ENCODE measurements around the gene MYO10. TPM values are rescaled to one million over a fixed set of nuclear protein-coding genes. Genes with fewer than 3 reads are reported as not detected.

Gene MYO10
- total RNA-seq, 2 experiments from 2014 or later: not detected

- H3K27me3 ChIP-seq (ENCODE audit: control insufficient read depth in 1 of 2, insufficient read depth in 2 of 2, low read length in 2 of 2): peaks cover 5 to 8% of the 10 kb centered on the region in 2 experiments
- no peak for TF ChIP-seq CTCF (IDR thresholded peaks at IDR 0.05)
- DNase-seq: no peak
- CTCF ChIA-PET: no interaction called here
- H3K4me3 Mint-ChIP-seq: no peak overlapping the region
- H3K27ac Mint-ChIP-seq: no peak overlapping the region
- no peaks in the 10 kb centered on the region for H3K4me1 ChIP-seq (ENCODE audit: insufficient read depth, low read length)
- POLR2A ChIA-PET: no interaction called here
- H3K36me3 Mint-ChIP-seq (ENCODE audit: low read depth): no peaks in the 10 kb centered on the region
- H3K27ac ChIP-seq (ENCODE audit: low read depth in 1 of 2, low read length in 2 of 2): no peak overlapping the region
- no peaks in the 10 kb centered on the region for H3K9me3 ChIP-seq (ENCODE audit: control insufficient read depth in 1 of 2, insufficient read depth in 1 of 2, low read length in 2 of 2)
- H3K36me3 ChIP-seq (ENCODE audit: insufficient read depth, low read length): no peaks in the 10 kb centered on the region
- no peaks in the 10 kb centered on the region for H3K4me1 Mint-ChIP-seq (ENCODE audit: low read depth)
- H3K9me3 Mint-ChIP-seq: no peaks in the 10 kb centered on the region
- H3K4me3 ChIP-seq (ENCODE audit: low read length): no peak overlapping the region
- ATAC-seq (ENCODE audit: poor library complexity): no peak
- H3K27me3 Mint-ChIP-seq: peaks cover 44% of the 10 kb centered on the region
- intact Hi-C loops (cut with DNase I, micrococcal nuclease): no loop called here
These were observed 198.3 kb downstream of the MYO10 start for GRCh38 chr5:16737620-16738364.

DNA sequence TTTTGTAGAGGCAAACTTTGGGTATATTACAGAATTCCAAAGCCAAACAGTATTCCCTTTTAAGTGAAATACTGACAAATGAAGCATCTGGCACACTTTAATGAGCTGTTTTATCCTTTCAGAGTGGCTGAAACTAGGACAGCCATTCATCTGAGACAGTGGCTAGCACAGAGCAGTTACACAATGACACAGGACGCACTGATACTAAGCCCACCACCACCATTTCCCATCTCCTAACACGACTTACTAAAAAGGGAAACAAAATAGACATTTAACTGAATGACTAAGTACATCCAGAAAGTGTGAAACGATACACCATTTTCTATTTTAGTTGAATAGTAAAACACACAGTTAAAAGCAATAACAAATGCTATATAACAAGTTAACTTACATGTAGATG is 198.9 kb downstream of the MYO10 start:
- H3K27me3 ChIP-seq (ENCODE audit: control insufficient read depth in 1 of 2, insufficient read depth in 2 of 2, low read length in 2 of 2): peaks cover 5 to 8% of the 10 kb centered on the region in 2 experiments
- no peak for ATAC-seq (ENCODE audit: poor library complexity)
- H3K36me3 Mint-ChIP-seq (ENCODE audit: low read depth): no peaks in the 10 kb centered on the region

DNA sequence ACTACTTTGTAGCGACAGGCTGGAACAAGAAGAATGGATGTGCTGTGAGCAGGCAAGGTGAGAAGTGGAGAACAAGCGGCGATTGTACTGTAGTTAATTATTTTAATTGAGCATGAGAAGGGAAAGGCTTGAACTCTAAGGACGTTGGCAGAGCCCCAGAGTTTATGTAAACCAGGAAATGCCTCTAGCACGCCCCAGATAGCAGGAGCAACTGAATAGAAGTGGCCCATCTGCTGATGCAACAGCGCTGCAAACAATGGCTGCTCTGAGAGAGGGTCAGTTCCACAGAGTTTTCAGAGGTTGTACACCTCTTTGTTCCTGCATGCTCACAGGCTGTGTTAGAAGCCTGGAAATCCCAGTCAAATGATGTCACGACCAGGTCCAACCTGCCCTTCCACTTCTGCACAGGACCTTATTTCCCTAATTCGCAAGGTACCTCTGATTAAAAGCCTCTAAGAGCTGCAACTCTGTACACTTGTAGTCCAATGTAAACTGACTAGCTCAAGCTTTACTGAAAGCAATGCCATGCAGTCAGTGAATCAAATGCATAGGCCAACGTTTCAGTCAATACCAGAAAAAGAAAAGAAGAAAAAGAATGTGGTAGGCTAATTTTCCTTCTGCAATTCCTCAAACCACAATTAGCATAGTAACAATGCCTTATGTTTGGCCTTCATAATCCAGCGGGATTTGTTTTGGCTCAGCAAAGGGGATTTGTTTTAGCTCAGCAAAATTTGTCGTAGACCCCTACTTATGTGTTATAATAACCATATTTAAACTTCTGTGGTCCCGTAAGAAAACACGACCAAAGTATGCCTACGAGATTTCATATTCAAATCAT is 199.7 kb downstream of the MYO10 start:
- Mint-ChIP-seq H3K4me3 (no peak overlapping the region), H3K9me3 (no peaks in the 10 kb centered on the region), H3K27ac (no peak overlapping the region), H3K27me3 (peaks cover 41% of the 10 kb centered on the region), H3K4me1 (ENCODE audit: low read depth) (no peaks in the 10 kb centered on the region), H3K36me3 (ENCODE audit: low read depth) (no peaks in the 10 kb centered on the region)
- Histone ChIP-seq H3K4me3 (ENCODE audit: low read length) (no peak overlapping the region), H3K27me3 (ENCODE audit: control insufficient read depth in 1 of 2, insufficient read depth in 2 of 2, low read length in 2 of 2) (peaks cover 5 to 8% of the 10 kb centered on the region in 2 experiments), H3K27ac (ENCODE audit: low read depth in 1 of 2, low read length in 2 of 2) (no peak overlapping the region), H3K9me3 (ENCODE audit: control insufficient read depth in 1 of 2, insufficient read depth in 1 of 2, low read length in 2 of 2) (no peaks in the 10 kb centered on the region), H3K36me3 (ENCODE audit: insufficient read depth, low read length) (no peaks in the 10 kb centered on the region), H3K4me1 (ENCODE audit: insufficient read depth, low read length) (no peaks in the 10 kb centered on the region)
- no peak for ATAC-seq (ENCODE audit: poor library complexity)
- POLR2A ChIA-PET: no interaction called here
- no peak for TF ChIP-seq CTCF (IDR thresholded peaks at IDR 0.05)
- CTCF ChIA-PET: no interaction called here
- no peak for DNase-seq
- intact Hi-C loops (cut with DNase I, micrococcal nuclease): no loop called here

More for the DNA sequence above, 198.9 kb downstream of the MYO10 start:
- CTCF ChIA-PET: no interaction called here
- Histone ChIP-seq H3K4me1 (ENCODE audit: insufficient read depth, low read length) (no peaks in the 10 kb centered on the region), H3K36me3 (ENCODE audit: insufficient read depth, low read length) (no peaks in the 10 kb centered on the region), H3K27ac (ENCODE audit: low read depth in 1 of 2, low read length in 2 of 2) (no peak overlapping the region), H3K4me3 (ENCODE audit: low read length) (no peak overlapping the region), H3K9me3 (ENCODE audit: control insufficient read depth in 1 of 2, insufficient read depth in 1 of 2, low read length in 2 of 2) (no peaks in the 10 kb centered on the region)
- Mint-ChIP-seq H3K27ac (no peak overlapping the region), H3K4me3 (no peak overlapping the region), H3K9me3 (no peaks in the 10 kb centered on the region), H3K27me3 (peaks cover 42% of the 10 kb centered on the region), H3K4me1 (ENCODE audit: low read depth) (no peaks in the 10 kb centered on the region)
- POLR2A ChIA-PET: no interaction called here
- intact Hi-C loops (cut with DNase I, micrococcal nuclease): no loop called here
- TF ChIP-seq CTCF (IDR thresholded peaks at IDR 0.05): no peak
- DNase-seq: no peak

All from CD4-positive, alpha-beta T cell (primary cell).